ENCODE measurements around the gene NPTXR. TPM values are rescaled to one million over a fixed set of nuclear protein-coding genes. Genes with fewer than 3 reads are reported as not detected.

NPTXR gene
- total and polyA plus RNA-seq, 2 donors from 2014 or later: 1.1 to 12.5 TPM

DNA sequence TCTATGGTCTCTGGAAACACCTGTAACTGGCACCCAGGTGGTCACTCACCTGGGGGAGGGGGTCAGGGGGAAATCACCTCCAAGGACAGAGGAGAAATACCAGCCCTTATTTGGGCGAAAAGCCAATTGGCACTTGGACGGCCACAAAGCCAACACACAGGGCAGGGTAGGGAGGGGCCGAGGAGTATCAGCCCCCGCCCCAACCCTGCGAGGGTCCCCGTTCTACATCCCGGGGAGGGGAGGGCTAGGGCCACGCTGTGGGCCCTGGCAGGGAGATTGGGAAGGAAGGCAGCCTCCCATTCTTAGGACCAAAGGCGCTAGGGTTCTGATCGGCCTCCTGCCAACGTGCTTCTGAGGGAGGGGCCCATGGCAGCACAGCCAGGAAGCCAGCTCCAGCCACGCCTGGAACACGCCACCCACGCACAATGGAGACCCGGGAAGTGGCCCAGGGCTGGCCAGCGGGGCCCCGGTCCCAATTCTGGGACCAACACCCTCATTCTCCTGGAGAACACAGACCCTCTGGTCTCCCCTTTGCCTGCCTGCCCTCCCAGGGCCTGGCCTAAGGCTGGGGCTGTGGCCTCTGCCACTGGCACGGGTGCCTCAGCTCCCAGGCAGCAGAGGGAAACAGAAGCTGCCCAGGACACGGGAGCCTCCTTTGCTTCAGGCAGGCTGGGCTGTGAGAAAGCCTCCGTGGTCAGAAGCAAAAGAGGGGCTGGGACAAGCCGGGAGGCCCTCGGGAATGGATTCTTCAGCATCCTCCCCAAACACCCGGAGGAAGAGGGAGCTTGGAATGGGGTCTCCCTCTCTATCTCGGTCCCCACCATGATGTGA lies 20.7 kb upstream of the NPTXR start:
- Histone ChIP-seq H3K9ac (ENCODE audit: low read length in 3 of 3) (peak overlapping the region in 1 of 3 donors; percentile 10), H3K36me3 (ENCODE audit: control insufficient read depth in 2 of 3, insufficient read depth in 3 of 3, low read length in 3 of 3) (peaks cover 0 to 1% (median under 1%) of the 10 kb centered on the region in 3 donors), H3K4me1 (ENCODE audit: control insufficient read depth in 2 of 3, insufficient read depth in 2 of 3, low read depth in 1 of 3, low read length in 3 of 3) (peaks cover 0 to 13% (median 3%) of the 10 kb centered on the region in 3 donors), H3K4me3 (ENCODE audit: low read length in 3 of 3) (no peak overlapping the region), H3K27ac (ENCODE audit: low read depth in 2 of 2, low read length in 2 of 2) (no peak overlapping the region), H3K9me3 (ENCODE audit: control insufficient read depth in 2 of 3, insufficient read depth in 1 of 3, low read length in 3 of 3) (no peaks in the 10 kb centered on the region), H3K27me3 (ENCODE audit: control insufficient read depth, insufficient read depth, low read length) (no peaks in the 10 kb centered on the region)
- TF ChIP-seq, protein P1, sequence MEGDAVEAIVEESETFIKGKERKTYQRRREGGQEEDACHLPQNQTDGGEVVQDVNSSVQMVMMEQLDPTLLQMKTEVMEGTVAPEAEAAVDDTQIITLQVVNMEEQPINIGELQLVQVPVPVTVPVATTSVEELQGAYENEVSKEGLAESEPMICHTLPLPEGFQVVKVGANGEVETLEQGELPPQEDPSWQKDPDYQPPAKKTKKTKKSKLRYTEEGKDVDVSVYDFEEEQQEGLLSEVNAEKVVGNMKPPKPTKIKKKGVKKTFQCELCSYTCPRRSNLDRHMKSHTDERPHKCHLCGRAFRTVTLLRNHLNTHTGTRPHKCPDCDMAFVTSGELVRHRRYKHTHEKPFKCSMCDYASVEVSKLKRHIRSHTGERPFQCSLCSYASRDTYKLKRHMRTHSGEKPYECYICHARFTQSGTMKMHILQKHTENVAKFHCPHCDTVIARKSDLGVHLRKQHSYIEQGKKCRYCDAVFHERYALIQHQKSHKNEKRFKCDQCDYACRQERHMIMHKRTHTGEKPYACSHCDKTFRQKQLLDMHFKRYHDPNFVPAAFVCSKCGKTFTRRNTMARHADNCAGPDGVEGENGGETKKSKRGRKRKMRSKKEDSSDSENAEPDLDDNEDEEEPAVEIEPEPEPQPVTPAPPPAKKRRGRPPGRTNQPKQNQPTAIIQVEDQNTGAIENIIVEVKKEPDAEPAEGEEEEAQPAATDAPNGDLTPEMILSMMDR (IDR thresholded peaks at IDR 0.05; ENCODE audit: borderline replicate concordance, extremely low read depth, insufficient read depth): no peak
- FAIRE-seq (no peak), DNase-seq (peak in 1 of 5 donors; percentile 43)
- intact Hi-C loops (cut with DNase I): loop anchor here (10.0 kb wide), 2 partner anchors 140 to 250 kb away; no protein-coding TSS in a partner anchor

DNA sequence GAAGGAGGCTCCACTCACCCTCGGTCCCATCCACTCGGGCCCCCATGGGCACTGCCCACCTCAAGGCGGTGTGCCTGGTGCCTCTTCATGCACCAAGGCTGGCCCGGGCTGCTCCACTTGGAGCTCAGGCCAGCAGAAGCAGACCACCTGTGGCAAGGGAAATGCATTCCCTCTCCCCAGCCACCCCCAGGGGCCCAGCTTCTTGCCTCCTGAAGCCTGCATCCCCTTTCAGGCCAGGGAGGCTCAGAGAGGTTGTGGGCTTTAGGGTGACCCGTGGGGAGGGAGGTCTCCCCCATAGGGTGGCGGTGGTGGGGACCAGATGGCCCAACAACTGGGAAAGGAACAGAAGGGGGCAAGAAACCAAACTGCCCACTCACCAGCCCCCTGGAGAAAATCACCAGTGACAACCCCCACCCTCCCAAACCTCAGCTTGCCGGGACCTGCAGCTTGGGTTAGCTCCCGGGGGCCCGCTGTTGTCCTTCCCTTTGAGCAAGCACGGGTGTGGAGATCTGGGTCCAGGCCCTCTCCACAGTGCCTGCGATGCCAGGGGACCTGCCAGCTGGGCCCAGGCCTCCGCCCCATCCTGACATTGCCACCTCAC lies 19.8 kb upstream of the NPTXR start:
- intact Hi-C loops (cut with DNase I): loop anchor here (10.0 kb wide), 2 partner anchors 141 to 251 kb away; no protein-coding TSS in a partner anchor
- Histone ChIP-seq H3K9ac (ENCODE audit: low read length in 3 of 3) (no peak overlapping the region), H3K36me3 (ENCODE audit: control insufficient read depth in 2 of 3, insufficient read depth in 3 of 3, low read length in 3 of 3) (no peaks in the 10 kb centered on the region), H3K27ac (ENCODE audit: low read depth in 2 of 2, low read length in 2 of 2) (no peak overlapping the region), H3K9me3 (ENCODE audit: control insufficient read depth in 2 of 3, insufficient read depth in 1 of 3, low read length in 3 of 3) (no peaks in the 10 kb centered on the region), H3K4me1 (ENCODE audit: control insufficient read depth in 2 of 3, insufficient read depth in 2 of 3, low read depth in 1 of 3, low read length in 3 of 3) (peaks cover 0 to 10% (median 0%) of the 10 kb centered on the region in 3 donors), H3K27me3 (ENCODE audit: control insufficient read depth, insufficient read depth, low read length) (no peaks in the 10 kb centered on the region), H3K4me3 (ENCODE audit: low read length in 3 of 3) (no peak overlapping the region)
- TF ChIP-seq, protein P1 (IDR thresholded peaks at IDR 0.05; ENCODE audit: borderline replicate concordance, extremely low read depth, insufficient read depth): no peak
- DNase-seq (peak in 1 of 5 donors; percentile 49), FAIRE-seq (no peak)

DNA sequence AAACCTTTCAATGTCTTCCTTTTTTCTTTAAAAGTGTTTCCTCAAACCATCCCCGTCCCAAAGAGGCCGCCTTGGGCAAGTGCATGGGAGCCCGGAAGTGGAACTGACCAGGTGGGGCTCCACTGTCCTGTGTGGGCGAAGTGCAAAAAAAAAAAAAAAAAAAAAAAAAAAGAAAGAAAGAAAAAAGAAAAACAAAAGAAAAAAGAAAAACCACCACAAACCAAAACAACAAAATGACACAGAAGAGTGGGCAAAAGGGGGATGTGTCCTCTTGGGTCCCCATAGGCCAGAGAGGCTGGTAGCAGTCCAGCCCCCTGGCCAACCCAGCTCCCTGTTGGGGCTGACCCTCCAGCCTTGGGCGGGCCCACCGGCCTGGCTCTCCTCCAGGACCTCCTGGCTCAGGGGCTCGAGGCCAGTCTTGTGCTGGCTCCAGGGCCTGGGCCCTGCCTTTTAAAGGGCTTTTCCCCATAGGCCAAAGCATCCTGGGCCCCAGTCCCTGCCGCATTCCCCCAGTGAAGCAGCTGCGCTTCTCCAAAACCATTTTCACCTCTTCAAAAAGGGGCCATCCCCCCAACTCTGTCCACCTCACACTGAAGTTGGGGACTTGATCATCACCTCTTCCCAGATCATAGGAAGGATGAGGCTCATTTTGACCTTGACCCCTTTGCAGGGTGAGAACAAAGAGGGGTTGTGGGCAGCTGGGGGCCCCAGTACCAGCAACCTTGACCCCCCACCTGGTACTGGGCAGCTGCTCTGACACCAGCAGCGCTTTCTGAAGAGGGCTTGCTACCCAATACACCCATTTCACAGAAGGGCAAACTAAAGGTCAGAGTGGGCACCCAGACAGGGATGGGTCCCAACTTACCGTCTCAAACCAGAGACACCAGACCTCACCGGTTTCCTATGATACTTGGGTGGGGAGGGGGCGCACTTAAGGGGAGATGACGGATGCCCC lies 18.8 kb upstream of the NPTXR start:
- no peak overlapping the region for H3K27ac ChIP-seq (ENCODE audit: low read depth in 2 of 2, low read length in 2 of 2)
- no peak overlapping the region for H3K9ac ChIP-seq (ENCODE audit: low read length in 3 of 3)
- no peaks in the 10 kb centered on the region for H3K9me3 ChIP-seq (ENCODE audit: control insufficient read depth in 2 of 3, insufficient read depth in 1 of 3, low read length in 3 of 3)
- no peaks in the 10 kb centered on the region for H3K27me3 ChIP-seq (ENCODE audit: control insufficient read depth, insufficient read depth, low read length)
- intact Hi-C loops (cut with DNase I): loop anchor here (10.0 kb wide), 2 partner anchors 142 to 252 kb away; no protein-coding TSS in a partner anchor
- FAIRE-seq: no peak
- peaks cover 0 to 10% (median 0%) of the 10 kb centered on the region in 3 donors for H3K4me1 ChIP-seq (ENCODE audit: control insufficient read depth in 2 of 3, insufficient read depth in 2 of 3, low read depth in 1 of 3, low read length in 3 of 3)
- TF ChIP-seq, protein P1 (IDR thresholded peaks at IDR 0.05; ENCODE audit: borderline replicate concordance, extremely low read depth, insufficient read depth): no peak
- no peak overlapping the region for H3K4me3 ChIP-seq (ENCODE audit: low read length in 3 of 3)
- peak in 2 of 5 donors; percentile 8 to 82 for DNase-seq
- no peaks in the 10 kb centered on the region for H3K36me3 ChIP-seq (ENCODE audit: control insufficient read depth in 2 of 3, insufficient read depth in 3 of 3, low read length in 3 of 3)

Data from kidney (tissue), 14 donors.